Prostate gland (tissue), 2 donors: ENCODE results near the gene TSPYL6. TPM values are rescaled to one million over a fixed set of nuclear protein-coding genes. Genes with fewer than 3 reads are reported as not detected.
A peak's percentile ranks its signal among the peaks of the same experiment; 100 is the strongest.

Source experiments
- DNase-seq: peaks from one replicate; pipeline ENCODE4 v3.0.0-alpha.2; 2019; ENCODE audit warnings: low spot score
- H3K27ac ChIP-seq, 2 donors: fragments of 200-600 bp; sonication (generic); 2 replicates each; pipeline ENCODE4 v1.5.1; 2017 to 2019
- H3K27me3 ChIP-seq: fragments of 200-600 bp; sonication (generic); replicated peaks from 2 replicates; pipeline ENCODE4 v1.5.1; 2019; ENCODE audit not compliant: insufficient read depth
- H3K36me3 ChIP-seq, 2 donors: fragments of 200-600 bp; sonication (generic); 1 replicate in 1 of 2; 2 replicates in 1 of 2; pipeline versions ENCODE4 v1.5.1 to v1.8.1; 2017 to 2019
- H3K4me1 ChIP-seq: fragments of 200-600 bp; sonication (generic); replicated peaks from 2 replicates; pipeline ENCODE4 v1.5.1; 2019
- H3K4me3 ChIP-seq, 2 donors: fragments of 200-600 bp; sonication (generic); 2 replicates each; pipeline ENCODE4 v1.5.1; 2017 to 2019
- H3K9me3 ChIP-seq: fragments of 200-600 bp; sonication (generic); 2 replicates; pipeline ENCODE4 v1.5.1; 2017
- POLR2A ChIP-seq: fragments of 450-650 bp; IDR thresholded peaks from one replicate; pipeline ENCODE4 v1.6.1; 2016; ENCODE audit warnings: antibody characterized with exemption, mild to moderate bottlenecking
- POLR2AphosphoS5 ChIP-seq: sonication (generic); formaldehyde crosslinking; IDR thresholded peaks from one replicate; pipeline ENCODE4 v1.6.1; 2017; ENCODE audit warnings: antibody characterized with exemption
- WGBS: methylation state at CpG from one replicate; pipeline ENCODE4 v1.1.5; 2018; 5-methylcytosine and 5-hydroxymethylcytosine counted together
- intact Hi-C: fragments of 100-400 bp; cut with DNase I; formaldehyde crosslinking; loops from one replicate; pipeline ENCODE4 v1.14.2; 2022
- total RNA-seq, 2 donors: library from RNA; depleted of rRNA; stranded (reverse); fragments of >200 nt; gene quantifications; one replicate each; pipeline ENCODE4 v1.1.0, GENCODE V29; 2016
- TF ChIP-seq, protein P1 (sequence below), 4 experiments: fragments of 200-600 bp in 2 of 4; fragments of 450-650 bp in 2 of 4; sonication (generic) in 2 of 4; IDR thresholded peaks; 1 replicate in 3 of 4; 2 replicates in 1 of 4; pipeline ENCODE4 v1.5.1; 2016 to 2019; ENCODE audit warnings: antibody characterized with exemption in 4 of 4, mild to moderate bottlenecking in 2 of 4, moderate library complexity in 2 of 4

The TSPYL6 gene
- total RNA-seq, 2 donors from 2014 or later, result 16.8 TPM; not detected in 1

DNA sequence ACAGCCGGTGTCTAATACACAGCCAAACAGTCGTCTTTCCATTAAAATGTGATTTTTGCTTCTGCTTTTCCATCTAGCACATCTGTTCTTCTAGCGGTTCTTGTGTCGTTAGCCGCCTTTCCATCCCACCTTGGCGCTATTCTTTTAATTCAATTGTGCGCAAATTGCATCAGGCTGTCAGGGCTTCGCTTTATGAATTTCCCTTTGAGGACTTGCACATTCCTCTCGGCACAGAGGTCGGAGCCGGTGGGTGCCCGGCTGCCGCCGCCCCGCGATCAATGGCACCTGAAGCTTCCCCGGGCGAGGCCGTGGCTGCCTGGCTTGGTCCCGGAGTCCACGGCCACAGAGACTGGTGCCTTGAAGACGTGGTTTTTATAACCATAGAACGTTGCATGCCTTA lies 33.9 kb upstream of the TSPYL6 start:
- H3K27ac ChIP-seq, result no peak overlapping the region
- H3K4me3 ChIP-seq, result no peak overlapping the region

DNA sequence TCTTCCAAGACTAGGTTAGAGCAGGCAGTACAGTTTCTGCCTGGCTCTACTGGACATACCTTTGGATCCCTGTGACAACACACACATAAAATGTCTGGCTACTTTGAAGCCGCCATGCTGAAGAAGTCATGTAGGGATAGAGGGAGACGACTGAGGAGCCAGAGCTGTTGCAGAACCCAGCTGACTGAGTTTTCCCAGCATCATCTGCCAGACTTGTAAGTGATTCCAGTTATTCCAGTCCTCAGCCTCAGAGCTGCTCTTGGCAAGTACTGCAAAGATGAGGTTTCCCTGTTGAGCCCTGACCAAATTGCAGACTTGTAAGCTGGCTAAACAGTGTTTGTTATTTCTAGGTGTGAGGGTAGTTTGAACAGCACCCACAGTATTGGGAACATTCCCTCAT lies 31.5 kb upstream of the TSPYL6 start:
- intact Hi-C loops, result no loop called here
- Histone ChIP-seq H3K27ac (no peak overlapping the region), H3K4me3 (no peak overlapping the region), H3K9me3 (no peaks in the 10 kb centered on the region), H3K36me3 (no peaks in the 10 kb centered on the region), H3K27me3 (no peaks in the 10 kb centered on the region), H3K4me1 (no peaks in the 10 kb centered on the region)
- TF ChIP-seq, protein P1, sequence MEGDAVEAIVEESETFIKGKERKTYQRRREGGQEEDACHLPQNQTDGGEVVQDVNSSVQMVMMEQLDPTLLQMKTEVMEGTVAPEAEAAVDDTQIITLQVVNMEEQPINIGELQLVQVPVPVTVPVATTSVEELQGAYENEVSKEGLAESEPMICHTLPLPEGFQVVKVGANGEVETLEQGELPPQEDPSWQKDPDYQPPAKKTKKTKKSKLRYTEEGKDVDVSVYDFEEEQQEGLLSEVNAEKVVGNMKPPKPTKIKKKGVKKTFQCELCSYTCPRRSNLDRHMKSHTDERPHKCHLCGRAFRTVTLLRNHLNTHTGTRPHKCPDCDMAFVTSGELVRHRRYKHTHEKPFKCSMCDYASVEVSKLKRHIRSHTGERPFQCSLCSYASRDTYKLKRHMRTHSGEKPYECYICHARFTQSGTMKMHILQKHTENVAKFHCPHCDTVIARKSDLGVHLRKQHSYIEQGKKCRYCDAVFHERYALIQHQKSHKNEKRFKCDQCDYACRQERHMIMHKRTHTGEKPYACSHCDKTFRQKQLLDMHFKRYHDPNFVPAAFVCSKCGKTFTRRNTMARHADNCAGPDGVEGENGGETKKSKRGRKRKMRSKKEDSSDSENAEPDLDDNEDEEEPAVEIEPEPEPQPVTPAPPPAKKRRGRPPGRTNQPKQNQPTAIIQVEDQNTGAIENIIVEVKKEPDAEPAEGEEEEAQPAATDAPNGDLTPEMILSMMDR (IDR thresholded peaks at IDR 0.05), result no peak
- TF ChIP-seq POLR2A, result no peak
- DNase-seq, result peak; percentile 27
- 51% methylated on average over 2 of the region's 2 CpGs for WGBS

More for the DNA sequence above, 33.9 kb upstream of the TSPYL6 start:
- Histone ChIP-seq H3K4me1 (no peaks in the 10 kb centered on the region), H3K27me3 (no peaks in the 10 kb centered on the region), H3K36me3 (no peaks in the 10 kb centered on the region), H3K9me3 (no peaks in the 10 kb centered on the region)
- TF ChIP-seq, protein P1 (IDR thresholded peaks at IDR 0.05), result no peak
- TF ChIP-seq POLR2A (no peak), POLR2AphosphoS5 (no peak)
- DNase-seq, result no peak
- WGBS, result 61% methylated on average over 23 of the region's 23 CpGs
- intact Hi-C loops, result no loop called here

GRCh38 chr2:54285451-54285850 lies 29.4 kb upstream of the TSPYL6 start:
- Histone ChIP-seq H3K4me3 (no peak overlapping the region), H3K36me3 (no peaks in the 10 kb centered on the region), H3K27me3 (no peaks in the 10 kb centered on the region), H3K9me3 (no peaks in the 10 kb centered on the region), H3K4me1 (no peaks in the 10 kb centered on the region), H3K27ac (no peak overlapping the region)
- no peak for DNase-seq
- intact Hi-C loops, result no loop called here
- TF ChIP-seq, protein P1 (IDR thresholded peaks at IDR 0.05), result no peak
- no peak for TF ChIP-seq POLR2A
- no peak for TF ChIP-seq POLR2AphosphoS5
- WGBS, result 100% methylated on average over 1 of the region's 1 CpG

DNA sequence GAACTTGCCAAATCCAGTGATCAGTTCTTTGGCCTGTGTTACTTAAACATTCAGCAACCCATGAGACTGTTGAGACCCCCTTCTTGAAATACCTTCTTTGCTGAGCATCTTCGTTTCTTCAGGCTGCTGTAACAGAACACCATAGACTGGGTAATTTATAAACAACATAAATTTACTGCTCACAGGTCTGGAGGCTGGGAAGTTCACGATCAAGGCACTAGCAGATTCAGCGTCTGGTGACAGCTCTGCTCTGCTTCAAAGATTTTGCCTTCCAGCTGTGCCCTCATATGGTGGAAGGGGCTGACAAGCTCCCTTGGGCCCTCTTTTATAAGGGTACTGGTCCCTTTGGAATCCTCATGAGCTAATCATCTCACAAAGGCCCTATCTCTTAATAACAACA lies 28.8 kb upstream of the TSPYL6 start:
- H3K4me1 ChIP-seq, result no peaks in the 10 kb centered on the region
- H3K9me3 ChIP-seq, result no peaks in the 10 kb centered on the region
- H3K27me3 ChIP-seq, result no peaks in the 10 kb centered on the region
- DNase-seq, result no peak
- WGBS, result 94% methylated on average over 3 of the region's 3 CpGs
- intact Hi-C loops, result no loop called here
- no peaks in the 10 kb centered on the region for H3K36me3 ChIP-seq
- H3K4me3 ChIP-seq, result no peak overlapping the region
- TF ChIP-seq, protein P1 (IDR thresholded peaks at IDR 0.05), result no peak
- TF ChIP-seq POLR2AphosphoS5, result no peak
- TF ChIP-seq POLR2A, result no peak
- no peak overlapping the region for H3K27ac ChIP-seq

GRCh38 chr2:54279385-54279784 lies 23.4 kb upstream of the TSPYL6 start:
- H3K36me3 ChIP-seq, result no peaks in the 10 kb centered on the region
- 90% methylated on average over 2 of the region's 2 CpGs for WGBS
- H3K9me3 ChIP-seq, result no peaks in the 10 kb centered on the region
- intact Hi-C loops, result no loop called here
- no peaks in the 10 kb centered on the region for H3K4me1 ChIP-seq
- no peak for DNase-seq
- no peaks in the 10 kb centered on the region for H3K27me3 ChIP-seq
- H3K4me3 ChIP-seq, result no peak overlapping the region
- TF ChIP-seq POLR2AphosphoS5 (no peak), POLR2A (no peak)
- TF ChIP-seq, protein P1 (IDR thresholded peaks at IDR 0.05), result no peak
- no peak overlapping the region for H3K27ac ChIP-seq
